Fibroblast of lung (primary cell): ENCODE results near the gene ANKRD13D. TPM values are rescaled to one million over a fixed set of nuclear protein-coding genes. Genes with fewer than 3 reads are reported as not detected.

ENCODE experiments used
- DNase-seq, 2 donors: peaks; one replicate each; pipeline versions ENCODE4 v3.0.0 to v3.0.0-alpha.2; 2010; ENCODE audit warnings: low read depth in 2 of 2
- H2AFZ ChIP-seq: 2 replicates; pipeline ENCODE4 v1.5.1; 2012; ENCODE audit warnings: low read length, control low read depth, inconsistent platforms
- H3K27ac ChIP-seq: 2 replicates; pipeline ENCODE4 v1.5.1; 2011; ENCODE audit warnings: low read length, control low read depth; ENCODE audit not compliant: insufficient read depth
- H3K27me3 ChIP-seq: 2 replicates; pipeline ENCODE4 v1.5.1; 2011; ENCODE audit warnings: mild to moderate bottlenecking, low read length; ENCODE audit not compliant: control insufficient read depth, insufficient read depth
- H3K36me3 ChIP-seq: 2 replicates; pipeline ENCODE4 v1.5.1; 2011; ENCODE audit warnings: low read length; ENCODE audit not compliant: control insufficient read depth, insufficient read depth
- H3K4me1 ChIP-seq: 2 replicates; pipeline ENCODE4 v1.5.1; 2011; ENCODE audit warnings: low read length; ENCODE audit not compliant: control insufficient read depth, insufficient read depth; ENCODE audit errors: extremely low read depth
- H3K4me2 ChIP-seq: 2 replicates; pipeline ENCODE4 v1.5.1; 2011; ENCODE audit warnings: low read length, control low read depth; ENCODE audit not compliant: insufficient read depth; ENCODE audit errors: extremely low read depth
- H3K4me3 ChIP-seq, 4 experiments: fragments of 200-600 bp in 1 of 4; sonication (generic) in 1 of 4; replicated peaks in 1 of 4; 2 replicates each; pipeline ENCODE4 v1.5.1; 2011 to 2016; ENCODE audit warnings: low read length in 4 of 4, low read depth in 3 of 4, mild to moderate bottlenecking in 3 of 4, control low read depth in 2 of 4, inconsistent platforms in 1 of 4, mixed read lengths in 1 of 4; ENCODE audit not compliant: insufficient read depth in 1 of 4; ENCODE audit errors: control extremely low read depth in 1 of 4
- H3K79me2 ChIP-seq: 2 replicates; pipeline ENCODE4 v1.5.1; 2012; ENCODE audit warnings: mild to moderate bottlenecking, low read length, inconsistent platforms; ENCODE audit not compliant: control insufficient read depth, insufficient read depth
- H3K9ac ChIP-seq: 2 replicates; pipeline ENCODE4 v1.5.1; 2011; ENCODE audit warnings: mild to moderate bottlenecking, low read length, control low read depth; ENCODE audit not compliant: insufficient read depth
- H3K9me3 ChIP-seq: 2 replicates; pipeline ENCODE4 v1.5.1; 2012; ENCODE audit warnings: low read depth, low read length; ENCODE audit not compliant: control insufficient read depth, insufficient read depth
- H4K20me1 ChIP-seq: 2 replicates; pipeline ENCODE4 v1.5.1; 2011; ENCODE audit warnings: low read length; ENCODE audit not compliant: control insufficient read depth, insufficient read depth; ENCODE audit errors: extremely low read depth
- CTCF ChIP-seq, 2 donors: IDR thresholded peaks in 1 of 2; conservative IDR thresholded peaks in 1 of 2; 1 replicate in 1 of 2; 2 replicates in 1 of 2; pipeline ENCODE4 v1.5.1; 2011 to 2012; ENCODE audit warnings: low read length in 2 of 2, control low read depth in 1 of 2, inconsistent platforms in 1 of 2, low read depth in 1 of 2, mild to moderate bottlenecking in 1 of 2
- EZH2 ChIP-seq: IDR thresholded peaks from 2 replicates; pipeline ENCODE4 v1.5.1; 2012; ENCODE audit warnings: low read length, control low read depth, mild to moderate bottlenecking; ENCODE audit errors: missing control alignments
- polyA plus RNA-seq, 2 donors: library from polyadenylated mRNA; depleted of rRNA in 1 of 2; stranded (reverse) in 1 of 2; unstranded in 1 of 2; fragments of >200 nt; gene quantifications; 2 replicates each; pipeline ENCODE4 v1.2.1, GENCODE V29; 2011 to 2012; ENCODE audit warnings: missing spikeins in 1 of 2
- total RNA-seq: library from RNA; depleted of rRNA; stranded (reverse); fragments of >200 nt; gene quantifications from 2 replicates; pipeline ENCODE4 v1.2.1, GENCODE V29; 2014

The ANKRD13D gene
- total and polyA plus RNA-seq, 2 donors (not counting 1 experiment from before 2014, with no cell fraction given): 11.5 to 45.4 TPM

GRCh38 chr11:67320011-67320410 is 30.9 kb downstream of the ANKRD13D start:
- H3K9me3 ChIP-seq: no peaks in the 10 kb centered on the region
- no peak overlapping the region for H3K9ac ChIP-seq
- no peak overlapping the region for H3K4me3 ChIP-seq
- no peak for DNase-seq
- peaks cover 2% of the 10 kb centered on the region for H3K4me1 ChIP-seq
- no peaks in the 10 kb centered on the region for H3K79me2 ChIP-seq
- H3K27ac ChIP-seq: no peak overlapping the region
- H2AFZ ChIP-seq: no peak overlapping the region
- H4K20me1 ChIP-seq: no peaks in the 10 kb centered on the region
- no peaks in the 10 kb centered on the region for H3K27me3 ChIP-seq
- H3K36me3 ChIP-seq: no peaks in the 10 kb centered on the region
- TF ChIP-seq CTCF (conservative IDR thresholded peaks at IDR 0.05 in 1 of 2, IDR thresholded peaks at IDR 0.05 in 1 of 2; ENCODE audit: low read depth in 1 of 2, low read length in 2 of 2) (no peak), EZH2 (no peak)
- H3K4me2 ChIP-seq: no peak overlapping the region

- no peaks in the 10 kb centered on the region for H3K27me3 ChIP-seq
- no peaks in the 10 kb centered on the region for H3K9me3 ChIP-seq
- H3K4me2 ChIP-seq: no peak overlapping the region
- H2AFZ ChIP-seq: no peak overlapping the region
- H4K20me1 ChIP-seq: no peaks in the 10 kb centered on the region
- no peak overlapping the region for H3K9ac ChIP-seq
- H3K4me3 ChIP-seq: no peak overlapping the region
- no peak for DNase-seq
- H3K4me1 ChIP-seq: peaks cover 2% of the 10 kb centered on the region
- H3K36me3 ChIP-seq: no peaks in the 10 kb centered on the region
- no peak overlapping the region for H3K27ac ChIP-seq
- no peak for TF ChIP-seq EZH2
- TF ChIP-seq CTCF (conservative IDR thresholded peaks at IDR 0.05 in 1 of 2, IDR thresholded peaks at IDR 0.05 in 1 of 2; ENCODE audit: low read depth in 1 of 2, low read length in 2 of 2): no peak
- H3K79me2 ChIP-seq: no peaks in the 10 kb centered on the region
Observed at GRCh38 chr11:67320691-67321090, 31.6 kb downstream of the ANKRD13D start.

GRCh38 chr11:67321313-67321871 is 32.3 kb downstream of the ANKRD13D start:
- Histone ChIP-seq H3K27ac (no peak overlapping the region), H3K4me3 (no peak overlapping the region), H3K4me1 (peaks cover 2% of the 10 kb centered on the region), H3K9me3 (no peaks in the 10 kb centered on the region), H3K79me2 (no peaks in the 10 kb centered on the region), H3K4me2 (no peak overlapping the region), H3K36me3 (no peaks in the 10 kb centered on the region), H4K20me1 (no peaks in the 10 kb centered on the region), H3K27me3 (no peaks in the 10 kb centered on the region), H3K9ac (no peak overlapping the region), H2AFZ (no peak overlapping the region)
- DNase-seq: no peak
- TF ChIP-seq EZH2 (no peak), CTCF (conservative IDR thresholded peaks at IDR 0.05 in 1 of 2, IDR thresholded peaks at IDR 0.05 in 1 of 2; ENCODE audit: low read depth in 1 of 2, low read length in 2 of 2) (no peak)
